OCI-LY1 (cell line): Measurements from ENCODE around the gene ANKRD55.

Experiments used
- H2AFZ ChIP-seq: fragments of 200-600 bp; sonication (generic), shearing (Covaris generic); 2 replicates; pipeline ENCODE4 v1.6.0; 2014; ENCODE audit warnings: antibody characterized with exemption, mild to moderate bottlenecking, low read length
- H3F3A ChIP-seq: fragments of 200-600 bp; sonication (generic), shearing (Covaris generic); 2 replicates; pipeline ENCODE4 v1.6.0; 2014; ENCODE audit warnings: mild to moderate bottlenecking, antibody characterized with exemption, low read length, moderate library complexity; ENCODE audit not compliant: insufficient read depth
- H3K27ac ChIP-seq: fragments of 200-600 bp; sonication (generic); 2 replicates; pipeline ENCODE4 v1.5.1; 2014; ENCODE audit warnings: low read length, mixed run types, mild to moderate bottlenecking, low read depth; ENCODE audit not compliant: poor library complexity, severe bottlenecking
- H3K27me3 ChIP-seq: fragments of 200-600 bp; sonication (generic); 2 replicates; pipeline ENCODE4 v1.6.0; 2014; ENCODE audit warnings: antibody characterized with exemption, mild to moderate bottlenecking, low read length, moderate library complexity; ENCODE audit not compliant: insufficient read depth
- H3K36me3 ChIP-seq: fragments of 200-600 bp; sonication (generic); 2 replicates; pipeline ENCODE4 v1.6.1; 2014; ENCODE audit warnings: mild to moderate bottlenecking, antibody characterized with exemption, low read length, moderate library complexity, mixed read lengths; ENCODE audit not compliant: insufficient read depth
- H3K4me1 ChIP-seq: fragments of 200-600 bp; sonication (generic); 2 replicates; pipeline ENCODE4 v1.5.1; 2014; ENCODE audit warnings: mild to moderate bottlenecking, low read length, moderate library complexity; ENCODE audit not compliant: insufficient read depth, severe bottlenecking
- H3K4me2 ChIP-seq: fragments of 200-600 bp; sonication (generic), shearing (Covaris generic); 2 replicates; pipeline ENCODE4 v1.6.1; 2014; ENCODE audit warnings: low read length
- H3K4me3 ChIP-seq: fragments of 200-600 bp; sonication (generic); 2 replicates; pipeline ENCODE4 v1.5.1; 2014; ENCODE audit warnings: low read length, low read depth, mild to moderate bottlenecking, mixed read lengths; ENCODE audit not compliant: poor library complexity, severe bottlenecking
- H3K79me2 ChIP-seq: fragments of 200-600 bp; shearing (Covaris generic); 2 replicates; pipeline ENCODE4 v1.6.1; 2016; ENCODE audit warnings: mixed run types, low read length, mixed read lengths; ENCODE audit not compliant: insufficient read depth
- H3K9ac ChIP-seq: fragments of 200-600 bp; sonication (generic), shearing (Covaris generic); 2 replicates; pipeline ENCODE4 v1.6.1; 2014; ENCODE audit warnings: mild to moderate bottlenecking, low read length, mixed read lengths
- H3K9me2 ChIP-seq: fragments of 200-600 bp; sonication (generic), shearing (Covaris generic); 2 replicates; pipeline ENCODE4 v1.6.1; 2014; ENCODE audit warnings: low read depth, mild to moderate bottlenecking, low read length, mixed read lengths
- H3K9me3 ChIP-seq: fragments of 200-600 bp; shearing (Covaris generic); 2 replicates; pipeline ENCODE4 v1.6.1; 2014; ENCODE audit warnings: low read length, mixed read lengths
- H4K20me1 ChIP-seq: fragments of 200-600 bp; sonication (generic), shearing (Covaris generic); 2 replicates; pipeline ENCODE4 v1.6.0; 2016; ENCODE audit warnings: mild to moderate bottlenecking, low read length; ENCODE audit not compliant: insufficient read depth
- CTCF ChIP-seq: fragments of 200-600 bp; sonication (generic), shearing (Covaris generic); IDR thresholded peaks from 2 replicates; pipeline ENCODE4 v1.5.1; 2017; ENCODE audit warnings: mild to moderate bottlenecking, antibody characterized with exemption, low read length, moderate library complexity, mixed read lengths
- EZH2 ChIP-seq: fragments of 200-600 bp; sonication (generic), shearing (Covaris generic); IDR thresholded peaks from 2 replicates; pipeline ENCODE4 v1.8.0; 2017; ENCODE audit warnings: borderline replicate concordance, mixed run types, mild to moderate bottlenecking, antibody characterized with exemption, low read length, moderate library complexity, mixed read lengths

The ANKRD55 gene

GRCh38 chr5:56097055-56097454 is 136.1 kb downstream of the ANKRD55 start:
- no peaks in the 10 kb centered on the region for H3K9me3 ChIP-seq
- no peaks in the 10 kb centered on the region for H3F3A ChIP-seq
- TF ChIP-seq CTCF (no peak), EZH2 (no peak)
- H3K9me2 ChIP-seq: no peaks in the 10 kb centered on the region
- H3K4me2 ChIP-seq: no peak overlapping the region
- H3K9ac ChIP-seq: no peak overlapping the region
- H4K20me1 ChIP-seq: no peaks in the 10 kb centered on the region
- H3K36me3 ChIP-seq: no peaks in the 10 kb centered on the region
- no peak overlapping the region for H2AFZ ChIP-seq
- H3K27me3 ChIP-seq: no peaks in the 10 kb centered on the region
- no peak overlapping the region for H3K4me3 ChIP-seq
- H3K79me2 ChIP-seq: no peaks in the 10 kb centered on the region
- H3K27ac ChIP-seq: no peak overlapping the region
- H3K4me1 ChIP-seq: no peaks in the 10 kb centered on the region

DNA sequence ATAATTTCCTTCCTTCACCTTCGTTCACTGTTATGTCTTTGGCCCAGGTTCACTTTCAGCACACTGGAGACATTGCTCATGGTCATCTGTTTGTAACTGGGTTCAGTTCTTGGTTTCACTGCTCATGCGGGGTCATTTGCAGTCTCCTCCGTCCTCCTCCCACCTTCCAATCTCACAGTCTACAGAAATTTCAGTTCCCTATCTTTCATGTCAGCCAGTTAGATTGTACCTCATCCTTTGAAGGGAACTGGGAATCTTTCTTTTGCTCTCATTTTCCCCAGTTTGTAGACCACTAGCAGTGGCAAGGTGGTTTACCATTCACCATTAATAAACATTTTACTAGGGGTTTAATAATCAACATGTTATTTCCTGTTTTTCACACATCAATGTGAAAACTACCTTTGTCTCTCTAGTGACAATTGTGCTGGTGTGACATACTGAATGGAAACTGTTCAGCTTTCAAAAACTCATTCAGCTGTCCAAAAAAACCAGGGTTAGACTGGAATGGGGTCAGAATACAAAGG is 137.5 kb downstream of the ANKRD55 start:
- H3K79me2 ChIP-seq: no peaks in the 10 kb centered on the region
- H3K4me2 ChIP-seq: no peak overlapping the region
- H3K4me1 ChIP-seq: no peaks in the 10 kb centered on the region
- H3K4me3 ChIP-seq: no peak overlapping the region
- no peaks in the 10 kb centered on the region for H3F3A ChIP-seq
- H3K9ac ChIP-seq: no peak overlapping the region
- no peak for TF ChIP-seq EZH2
- no peak for TF ChIP-seq CTCF
- H2AFZ ChIP-seq: no peak overlapping the region
- no peaks in the 10 kb centered on the region for H3K36me3 ChIP-seq
- no peaks in the 10 kb centered on the region for H3K9me2 ChIP-seq
- H3K27ac ChIP-seq: no peak overlapping the region
- H3K9me3 ChIP-seq: no peaks in the 10 kb centered on the region
- H3K27me3 ChIP-seq: no peaks in the 10 kb centered on the region
- no peaks in the 10 kb centered on the region for H4K20me1 ChIP-seq

DNA sequence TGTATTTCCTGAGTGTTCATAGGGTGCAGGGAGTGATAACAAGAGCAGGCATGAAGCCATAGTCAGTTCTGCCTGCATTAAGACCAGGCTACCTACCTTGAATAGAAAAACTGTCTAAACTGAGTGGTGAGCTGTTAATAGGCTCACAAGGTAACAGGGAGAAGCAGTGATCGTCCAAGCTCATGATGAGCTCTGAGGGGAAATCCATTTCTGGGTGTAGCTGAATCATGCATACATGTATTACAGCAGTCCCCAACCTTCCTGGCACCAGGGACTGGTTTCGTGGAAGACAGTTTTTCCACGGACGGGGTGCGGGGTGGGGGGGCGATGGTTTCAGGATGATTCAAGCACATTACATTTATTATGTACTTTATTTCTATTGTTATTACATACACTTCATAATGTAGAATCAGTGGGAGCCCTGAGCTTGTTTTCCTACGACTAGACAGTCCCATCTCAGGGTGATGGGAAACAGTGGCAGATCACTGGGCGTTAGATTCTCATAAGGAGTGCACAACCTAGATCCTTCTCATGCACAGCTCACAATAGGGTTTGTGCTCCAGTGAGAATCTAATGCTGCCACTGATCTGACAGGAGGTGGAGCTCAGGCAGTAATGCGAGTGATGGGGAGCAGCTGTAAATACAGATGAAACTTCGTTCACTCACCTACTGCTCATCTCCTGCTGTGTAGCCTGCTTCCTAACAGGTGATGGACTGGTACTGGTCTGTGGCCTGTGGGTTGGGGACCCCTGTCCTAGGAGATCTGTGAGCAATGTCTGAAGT is 138.4 kb downstream of the ANKRD55 start:
- Histone ChIP-seq H3K4me1 (no peaks in the 10 kb centered on the region), H2AFZ (no peak overlapping the region), H3K27ac (no peak overlapping the region)

More for the DNA sequence above, 138.4 kb downstream of the ANKRD55 start:
- Histone ChIP-seq H3K4me3 (no peak overlapping the region), H3K9me3 (no peaks in the 10 kb centered on the region), H3K9me2 (no peaks in the 10 kb centered on the region), H3K36me3 (no peaks in the 10 kb centered on the region), H4K20me1 (no peaks in the 10 kb centered on the region), H3K9ac (no peak overlapping the region), H3K79me2 (no peaks in the 10 kb centered on the region), H3K27me3 (no peaks in the 10 kb centered on the region), H3K4me2 (no peak overlapping the region), H3F3A (no peaks in the 10 kb centered on the region)
- TF ChIP-seq EZH2: no peak
- TF ChIP-seq CTCF: no peak
